Adrenal gland (tissue), 12 donors: ENCODE measurements around the gene FAH. TPM values are rescaled to one million over a fixed set of nuclear protein-coding genes. Genes with fewer than 3 reads are reported as not detected.

Experiments
- DNase-seq, 7 donors: peaks; one replicate each; pipeline ENCODE4 v3.0.0-alpha.2; 2019 to 2020
- H3K27ac ChIP-seq, 5 donors: fragments of 200-600 bp; sonication (generic) in 4 of 5; 1 replicate in 3 of 5; 2 replicates in 2 of 5; pipeline versions ENCODE4 v1.5.1 to v1.8.0; 2016 to 2020; ENCODE audit warnings: mild to moderate bottlenecking in 1 of 5
- H3K27me3 ChIP-seq: fragments of 200-600 bp; 2 replicates; pipeline ENCODE4 v1.8.0; 2021
- H3K36me3 ChIP-seq, 2 donors: fragments of 200-600 bp; replicated peaks in 1 of 2; 1 replicate in 1 of 2; 2 replicates in 1 of 2; pipeline versions ENCODE4 v1.5.1 to v1.8.0; 2018 to 2022
- H3K4me1 ChIP-seq, 2 donors: fragments of 200-600 bp; replicated peaks in 1 of 2; 1 replicate in 1 of 2; 2 replicates in 1 of 2; pipeline versions ENCODE4 v1.5.1 to v1.8.0; 2018 to 2021
- H3K4me3 ChIP-seq, 4 donors: fragments of 200-600 bp; sonication (generic) in 3 of 4; one replicate each; pipeline ENCODE4 v1.5.1; 2016 to 2018
- H3K9me3 ChIP-seq, 3 donors: fragments of 200-600 bp; sonication (generic) in 1 of 3; replicated peaks in 1 of 3; 1 replicate in 2 of 3; 2 replicates in 1 of 3; pipeline versions ENCODE4 v1.5.1 to v1.8.0; 2016 to 2021
- POLR2A ChIP-seq, 2 donors: fragments of 450-650 bp; IDR thresholded peaks; one replicate each; pipeline ENCODE4 v1.6.1; 2017; ENCODE audit warnings: antibody characterized with exemption in 2 of 2, mild to moderate bottlenecking in 2 of 2, moderate library complexity in 1 of 2
- WGBS, 4 donors: extraction: QIAGEN DNeasy Blood & Tissue Kit in 2 of 4; methylation state at CpG; one replicate each; pipeline versions ENCODE4 v1.1.5 to v1.1.7; 2013 to 2017; 5-methylcytosine and 5-hydroxymethylcytosine counted together
- intact Hi-C, 2 donors: fragments of 100-400 bp; cut with DNase I; formaldehyde crosslinking; loops; one replicate each; pipeline versions ENCODE4 v1.14.1 to v1.15.0; 2022 to 2023
- polyA plus RNA-seq, 3 donors: library from polyadenylated mRNA; stranded (reverse); fragments of 200-250 nt in 2 of 3; fragments of 350-450 nt in 1 of 3; fragmentation: Illumina TruSeq in 1 of 3; extraction: RNeasy Lipid Tissue Mini Kit (QIAGEN cat#74804) in 1 of 3; gene quantifications; one replicate each; pipeline ENCODE4 v1.2.3, GENCODE V29; 2013 to 2014
- total RNA-seq, 9 donors: library from RNA; depleted of rRNA in 4 of 9; stranded (reverse); fragments of >200 nt in 4 of 9; fragments of 120-200 nt in 1 of 9; fragmentation: NEBNext Ultra II Directional in 1 of 9; extraction: Animal tissue kit (Norgen Biotek cat#: 25700) in 1 of 9; gene quantifications; one replicate each; pipeline versions ENCODE4 v1.1.0 to v1.2.4, GENCODE V29; 2013 to 2023
- TF ChIP-seq, protein P1 (sequence below), 6 experiments: fragments of 450-650 bp in 4 of 6; fragments of 200-600 bp in 2 of 6; sonication (generic) in 1 of 6; IDR thresholded peaks; 1 replicate in 5 of 6; 2 replicates in 1 of 6; pipeline versions ENCODE4 v1.5.1 to v1.8.0; 2016 to 2021; ENCODE audit warnings: antibody characterized with exemption in 6 of 6, mild to moderate bottlenecking in 2 of 6, moderate library complexity in 1 of 6
- donor health status: healthy with polysubstance abuse.
- donor health status: Bipolar disorder and iron deficiency.
- donor health status: DM: yes; HTN: yes; CAD: no.
- donor health status: DM: no; HTN: no; CAD: no.
- donor health status: DM: no; HTN: no; CAD: no.
- donor health status: DM: yes; HTN: yes; CAD: no.

Gene FAH
- total and polyA plus RNA-seq, 12 donors = 56.9 to 157 (median 106) TPM

DNA sequence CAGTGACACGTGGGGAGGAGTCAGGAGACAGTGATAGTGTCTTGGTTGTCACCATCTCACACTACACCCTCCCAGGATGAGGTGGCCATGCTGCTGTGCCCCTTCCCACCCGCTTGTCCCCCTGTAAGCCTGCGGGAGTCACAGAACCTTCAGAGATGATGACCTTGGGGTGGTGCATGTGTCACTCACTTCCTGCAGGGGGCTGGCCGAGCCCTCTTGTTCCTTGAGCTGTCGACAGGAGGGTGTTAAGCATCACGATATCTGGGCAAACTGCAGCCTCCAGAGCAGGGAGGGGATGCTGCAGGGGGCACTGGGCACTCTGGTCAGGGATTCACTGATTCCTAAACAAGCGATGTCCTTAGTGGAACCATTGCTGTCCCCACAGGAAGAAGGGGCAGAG is 27.7 kb downstream of the FAH start:
- intact Hi-C loops = no loop called here
- no peak for DNase-seq
- Histone ChIP-seq H3K27me3 (no peaks in the 10 kb centered on the region), H3K27ac (peak overlapping the region in 3 of 5 donors; percentile 80 to 86 (median 84)), H3K4me1 (peaks cover 17 to 47% of the 10 kb centered on the region in 2 donors), H3K36me3 (peaks cover 0 to 43% of the 10 kb centered on the region in 2 donors), H3K4me3 (no peak overlapping the region), H3K9me3 (no peaks in the 10 kb centered on the region)
- WGBS, 4 donors = 58 to 81% (median 61%) methylated on average over 5 to 7 of the region's 7 CpGs
- TF ChIP-seq, protein P1, sequence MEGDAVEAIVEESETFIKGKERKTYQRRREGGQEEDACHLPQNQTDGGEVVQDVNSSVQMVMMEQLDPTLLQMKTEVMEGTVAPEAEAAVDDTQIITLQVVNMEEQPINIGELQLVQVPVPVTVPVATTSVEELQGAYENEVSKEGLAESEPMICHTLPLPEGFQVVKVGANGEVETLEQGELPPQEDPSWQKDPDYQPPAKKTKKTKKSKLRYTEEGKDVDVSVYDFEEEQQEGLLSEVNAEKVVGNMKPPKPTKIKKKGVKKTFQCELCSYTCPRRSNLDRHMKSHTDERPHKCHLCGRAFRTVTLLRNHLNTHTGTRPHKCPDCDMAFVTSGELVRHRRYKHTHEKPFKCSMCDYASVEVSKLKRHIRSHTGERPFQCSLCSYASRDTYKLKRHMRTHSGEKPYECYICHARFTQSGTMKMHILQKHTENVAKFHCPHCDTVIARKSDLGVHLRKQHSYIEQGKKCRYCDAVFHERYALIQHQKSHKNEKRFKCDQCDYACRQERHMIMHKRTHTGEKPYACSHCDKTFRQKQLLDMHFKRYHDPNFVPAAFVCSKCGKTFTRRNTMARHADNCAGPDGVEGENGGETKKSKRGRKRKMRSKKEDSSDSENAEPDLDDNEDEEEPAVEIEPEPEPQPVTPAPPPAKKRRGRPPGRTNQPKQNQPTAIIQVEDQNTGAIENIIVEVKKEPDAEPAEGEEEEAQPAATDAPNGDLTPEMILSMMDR (IDR thresholded peaks at IDR 0.05) = no peak
- no peak for TF ChIP-seq POLR2A (IDR thresholded peaks at IDR 0.05)

DNA sequence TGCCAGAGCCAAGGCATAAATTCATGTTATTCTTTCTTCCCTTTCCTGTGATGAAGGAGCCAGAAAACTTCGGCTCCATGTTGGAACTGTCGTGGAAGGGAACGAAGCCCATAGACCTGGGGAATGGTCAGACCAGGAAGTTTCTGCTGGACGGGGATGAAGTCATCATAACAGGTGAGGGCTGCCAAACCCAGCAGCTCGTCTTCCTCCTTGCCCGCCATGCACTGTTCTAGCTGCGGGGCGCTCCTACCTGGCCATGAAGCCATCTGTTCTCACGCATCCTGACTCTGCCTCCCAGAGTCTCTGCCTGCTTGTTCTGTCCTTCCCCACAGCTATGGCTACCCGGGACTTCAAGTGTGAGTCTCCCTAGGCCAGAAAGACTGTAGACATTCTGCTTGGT is 28.2 kb downstream of the FAH start:
- Histone ChIP-seq H3K36me3 (peaks cover 0 to 41% of the 10 kb centered on the region in 2 donors), H3K4me1 (peaks cover 17 to 47% of the 10 kb centered on the region in 2 donors), H3K4me3 (no peak overlapping the region), H3K27me3 (no peaks in the 10 kb centered on the region), H3K9me3 (no peaks in the 10 kb centered on the region), H3K27ac (peak overlapping the region in 1 of 5 donors; percentile 86)
- WGBS, 4 donors = 91 to 96% (median 93%) methylated on average over 10 of the region's 10 CpGs
- intact Hi-C loops = no loop called here
- no peak for TF ChIP-seq POLR2A (IDR thresholded peaks at IDR 0.05)
- TF ChIP-seq, protein P1 (IDR thresholded peaks at IDR 0.05) = no peak
- DNase-seq = no peak

DNA sequence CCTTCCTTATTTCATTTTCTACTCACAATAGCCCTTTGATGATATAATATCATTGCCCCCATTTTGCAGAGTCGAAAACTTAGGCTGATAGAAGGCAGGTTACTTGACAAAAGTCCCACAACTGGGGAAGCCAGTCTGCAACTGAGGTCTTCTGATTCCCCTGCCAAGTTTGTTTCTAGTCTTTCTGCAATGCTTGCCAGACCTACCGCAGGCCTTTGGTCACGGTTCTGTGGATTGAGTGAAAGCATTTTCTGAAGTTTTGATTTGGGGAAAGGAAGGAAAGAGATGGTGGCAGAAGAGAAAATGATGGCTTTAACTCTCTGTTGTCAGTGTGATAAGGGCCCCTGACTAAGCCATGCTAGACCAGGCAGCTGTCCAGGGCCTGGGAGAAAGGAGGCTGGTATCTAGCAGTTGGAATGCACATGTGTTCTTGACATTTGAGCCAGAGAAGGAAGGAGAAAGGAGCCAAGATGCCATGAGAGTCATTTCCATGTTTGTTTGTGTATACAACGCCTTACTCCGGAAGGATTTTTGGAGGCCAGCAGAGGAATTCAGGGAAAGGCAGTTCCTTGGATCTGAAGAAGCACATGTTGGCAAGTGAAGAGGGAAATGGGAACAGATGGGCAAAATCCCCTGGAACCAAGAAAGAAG is 29.9 kb downstream of the FAH start:
- no peaks in the 10 kb centered on the region for H3K27me3 ChIP-seq
- H3K27ac ChIP-seq = peak overlapping the region in 3 of 5 donors; percentile 7 to 36 (median 21)
- peak in 6 of 7 donors; percentile 64 to 81 (median 78) for DNase-seq
- no peak for TF ChIP-seq POLR2A (IDR thresholded peaks at IDR 0.05)
- TF ChIP-seq, protein P1 (IDR thresholded peaks at IDR 0.05) = no peak
- peaks cover 17 to 47% of the 10 kb centered on the region in 2 donors for H3K4me1 ChIP-seq
- H3K36me3 ChIP-seq = peaks cover 0 to 51% of the 10 kb centered on the region in 2 donors
- no peaks in the 10 kb centered on the region for H3K9me3 ChIP-seq
- no peak overlapping the region for H3K4me3 ChIP-seq
- intact Hi-C loops = no loop called here
- 29 to 40% (median 38%) methylated on average over 5 of the region's 5 CpGs for WGBS, 4 donors

DNA sequence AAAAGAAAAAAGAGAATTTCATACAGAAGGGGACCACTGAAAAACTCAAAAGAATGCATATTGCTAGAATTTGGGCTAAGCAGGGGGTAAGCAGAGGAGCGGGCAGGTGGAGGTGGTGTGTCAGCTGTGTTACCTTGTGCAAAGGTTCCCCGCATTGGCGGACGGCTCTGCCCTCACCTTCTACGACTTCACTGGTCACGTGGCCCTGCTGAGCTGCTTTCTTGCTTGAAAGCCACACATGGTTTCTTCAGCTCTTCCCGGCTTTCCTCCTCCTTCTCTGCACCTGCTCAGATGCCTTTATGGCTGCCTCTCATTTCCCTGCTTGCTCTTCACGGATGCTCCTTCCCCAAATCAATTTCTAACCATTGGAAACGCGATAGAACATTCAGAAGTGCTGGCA is 30.5 kb downstream of the FAH start:
- H3K4me3 ChIP-seq = no peak overlapping the region
- no peak for TF ChIP-seq POLR2A (IDR thresholded peaks at IDR 0.05)
- TF ChIP-seq, protein P1 (IDR thresholded peaks at IDR 0.05) = no peak
- 91 to 94% (median 93%) methylated on average over 10 of the region's 10 CpGs for WGBS, 4 donors
- H3K27me3 ChIP-seq = no peaks in the 10 kb centered on the region
- peaks cover 17 to 47% of the 10 kb centered on the region in 2 donors for H3K4me1 ChIP-seq
- H3K36me3 ChIP-seq = peaks cover 0 to 49% of the 10 kb centered on the region in 2 donors
- peak in 1 of 7 donors; percentile 48 for DNase-seq
- H3K9me3 ChIP-seq = no peaks in the 10 kb centered on the region
- intact Hi-C loops = no loop called here
- peak overlapping the region in 2 of 5 donors; percentile 21 to 36 for H3K27ac ChIP-seq
